HG03139 (cell line): ENCODE measurements around the gene IFT88.

Experiments used
- ATAC-seq: cut with Tn5 transposase; IDR thresholded peaks from one replicate; pipeline ENCODE4 v1.9.1; 2021; ENCODE audit not compliant: unreplicated experiment

IFT88 gene

DNA sequence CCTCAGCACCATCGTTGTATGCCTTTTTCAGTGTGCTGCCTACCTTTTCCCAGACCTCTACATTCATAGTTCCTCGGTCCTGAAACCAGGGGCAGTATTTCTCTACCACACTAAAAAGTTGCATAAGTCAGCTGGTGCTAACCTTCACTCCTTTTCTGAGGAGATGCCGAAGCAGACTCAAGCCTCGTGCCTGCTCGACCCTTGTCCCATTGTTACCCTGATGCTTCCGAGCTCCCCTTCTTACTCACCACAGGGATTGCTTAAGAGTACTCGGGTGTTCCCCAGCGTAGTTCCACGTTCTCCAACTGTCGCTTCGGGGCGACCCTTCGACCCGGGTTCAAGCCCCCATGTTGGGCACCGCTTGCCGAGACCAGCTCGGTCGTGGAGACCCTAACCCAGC is 117.6 kb downstream of the IFT88 start:
- no peak for ATAC-seq

DNA sequence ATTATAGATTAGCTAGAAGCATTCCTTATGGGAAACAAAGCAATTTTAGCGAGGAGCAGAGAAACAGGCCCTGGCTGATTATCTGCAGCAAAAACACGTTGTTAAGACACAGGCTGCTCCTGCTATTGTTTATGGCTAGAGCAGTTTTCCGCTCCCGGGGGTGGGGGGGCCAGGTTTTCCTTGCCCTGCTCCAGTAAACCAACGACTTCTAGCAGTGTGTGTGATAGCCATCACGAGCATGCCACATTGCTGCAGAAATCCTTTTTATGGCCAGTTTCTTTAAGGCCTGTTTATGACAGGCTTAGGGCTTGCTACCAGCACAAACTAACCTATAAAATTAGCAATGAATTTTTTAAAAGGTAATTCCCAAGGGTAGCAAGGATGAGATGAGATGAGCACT is 118.1 kb downstream of the IFT88 start:
- ATAC-seq: no peak

DNA sequence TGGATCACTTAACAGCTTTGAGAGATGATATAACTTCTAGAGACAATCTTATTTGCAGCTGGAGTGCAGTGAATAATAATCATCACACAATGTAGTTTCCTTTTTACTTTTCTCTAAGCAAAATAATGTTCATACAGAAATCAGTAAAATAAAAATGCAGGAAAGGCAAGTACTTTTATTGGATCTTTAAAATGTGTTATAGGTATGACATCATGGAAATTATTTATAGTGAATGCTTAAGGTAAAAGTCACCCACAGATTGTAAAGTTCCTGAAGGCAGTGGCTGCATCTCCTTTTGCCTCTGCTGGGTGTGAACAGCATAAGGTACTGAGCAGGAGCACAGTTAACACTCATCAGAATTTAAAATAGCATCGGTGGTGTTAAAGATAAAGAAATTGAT is 119.2 kb downstream of the IFT88 start:
- no peak for ATAC-seq

DNA sequence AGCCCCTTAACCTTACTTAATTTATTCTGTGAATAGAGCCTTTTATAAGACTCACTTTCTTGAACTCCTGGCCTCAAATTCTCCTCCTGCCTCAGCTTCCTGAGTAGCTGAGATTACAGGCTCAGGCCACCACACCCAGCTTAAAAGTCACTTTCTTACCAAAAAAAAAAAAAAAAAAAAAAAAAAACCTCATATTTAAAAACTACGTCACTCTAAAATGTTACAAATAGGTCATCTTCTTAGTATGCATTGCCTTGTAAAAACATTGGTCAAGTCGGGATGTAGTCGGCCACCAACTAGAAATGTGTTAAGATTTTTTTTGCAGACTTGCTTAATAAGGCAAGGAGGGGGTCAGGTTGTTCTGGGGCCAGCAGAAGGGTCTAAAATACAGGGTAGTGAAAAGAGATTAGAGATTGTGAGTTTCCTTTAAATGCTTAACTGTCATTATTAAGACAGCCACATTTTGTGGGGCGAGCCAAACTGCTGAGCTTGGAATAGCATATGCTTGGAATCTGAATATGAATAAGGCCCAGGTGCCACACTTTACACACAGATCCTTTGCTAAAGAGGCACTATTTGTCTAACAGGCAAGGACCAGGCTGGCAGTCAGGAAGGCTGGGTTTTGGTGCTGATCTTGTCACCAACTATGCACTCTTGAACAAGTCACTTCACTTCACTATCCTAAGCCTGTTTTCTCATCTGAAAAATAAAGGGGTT is 120.1 kb downstream of the IFT88 start:
- no peak for ATAC-seq

- no peak for ATAC-seq
Observed at GRCh38 chr13:20689291-20689690, 122.3 kb downstream of the IFT88 start.

- ATAC-seq: no peak
Observed at GRCh38 chr13:20691616-20692015, 124.7 kb downstream of the IFT88 start.

GRCh38 chr13:20696073-20696472 is 129.1 kb downstream of the IFT88 start:
- ATAC-seq: no peak

DNA sequence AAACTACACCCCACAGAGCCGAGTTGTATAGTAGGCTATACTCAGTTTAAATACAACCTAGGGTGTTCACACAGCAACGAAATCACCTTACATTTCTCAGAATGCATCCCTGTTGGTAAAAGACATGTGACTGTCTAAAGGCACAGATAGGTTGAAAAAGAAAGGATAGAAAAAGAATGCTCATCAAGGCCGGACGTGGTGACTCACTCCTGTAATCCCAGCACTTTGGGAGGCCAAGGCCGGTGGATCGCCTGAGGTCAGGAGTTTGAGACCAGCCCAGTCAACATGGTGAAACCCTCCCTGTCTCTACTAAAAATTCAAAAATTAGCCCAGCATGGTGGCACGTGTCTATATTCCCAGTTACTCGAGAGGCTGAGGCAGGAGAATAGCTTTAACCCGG is 132.8 kb downstream of the IFT88 start:
- ATAC-seq: no peak

DNA sequence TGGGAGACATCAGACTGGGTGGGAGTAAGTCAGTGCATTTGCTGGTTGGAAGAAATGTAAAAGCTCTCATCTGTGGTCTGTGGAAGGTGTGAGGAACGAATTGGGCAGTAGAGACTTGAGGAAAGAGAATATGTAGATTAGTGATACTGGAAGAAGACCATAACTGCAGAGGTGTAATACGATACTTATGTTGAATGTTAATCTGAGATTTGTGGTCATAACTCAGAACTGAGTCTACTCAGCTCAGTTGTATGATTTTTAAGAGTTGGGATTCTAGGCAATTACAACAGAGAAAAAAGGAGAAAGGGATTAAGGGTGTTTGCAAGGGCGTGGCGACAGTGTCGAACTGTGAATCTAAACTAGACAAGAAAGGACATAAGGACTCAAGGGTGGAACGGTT is 133.3 kb downstream of the IFT88 start:
- no peak for ATAC-seq

DNA sequence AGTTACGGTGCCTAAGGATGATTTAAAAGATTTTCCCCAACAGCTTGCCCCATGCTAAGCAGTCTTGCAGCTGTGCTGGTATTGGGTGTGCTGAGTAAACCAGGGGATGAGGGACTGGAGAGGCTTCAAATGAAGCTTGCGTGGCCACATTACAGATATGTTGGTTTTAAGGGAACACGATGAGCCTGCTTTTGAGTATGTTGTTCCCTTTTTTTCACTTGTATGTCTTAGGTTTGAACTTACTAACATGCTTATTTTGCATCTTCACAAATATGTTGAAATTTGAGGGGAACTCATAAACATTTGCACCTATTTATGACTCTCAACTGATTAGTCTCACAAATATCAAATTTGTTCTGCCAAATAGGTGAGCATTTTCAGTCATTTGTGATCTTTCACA is 134.5 kb downstream of the IFT88 start:
- ATAC-seq: no peak

DNA sequence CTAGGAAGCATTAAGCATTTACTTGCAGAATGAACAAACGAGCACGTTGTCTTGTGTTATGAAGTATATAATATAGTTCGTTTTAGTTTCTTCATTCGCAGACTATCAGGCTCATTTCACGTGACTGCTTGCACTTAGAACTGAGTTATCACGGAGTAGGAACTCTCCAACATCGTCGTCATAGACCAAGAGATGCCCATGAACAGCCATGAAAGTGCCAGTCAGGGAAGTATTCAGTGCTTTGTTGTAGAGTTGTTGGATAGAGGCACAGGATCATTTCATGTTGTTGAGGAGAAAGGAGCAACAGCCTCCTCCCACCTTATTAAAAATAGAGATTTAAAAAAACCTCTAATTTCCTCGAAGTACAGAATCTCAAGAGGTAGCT is 135.6 kb downstream of the IFT88 start:
- ATAC-seq: no peak

- ATAC-seq: peak; percentile 15
Observed at GRCh38 chr13:20702915-20703779, 136.2 kb downstream of the IFT88 start, which contains the start of gene IL17D. TSS of gene IL17D (plus strand) at chr13:20703699. CDS start at chr13:20704002, 303 bp downstream.

DNA sequence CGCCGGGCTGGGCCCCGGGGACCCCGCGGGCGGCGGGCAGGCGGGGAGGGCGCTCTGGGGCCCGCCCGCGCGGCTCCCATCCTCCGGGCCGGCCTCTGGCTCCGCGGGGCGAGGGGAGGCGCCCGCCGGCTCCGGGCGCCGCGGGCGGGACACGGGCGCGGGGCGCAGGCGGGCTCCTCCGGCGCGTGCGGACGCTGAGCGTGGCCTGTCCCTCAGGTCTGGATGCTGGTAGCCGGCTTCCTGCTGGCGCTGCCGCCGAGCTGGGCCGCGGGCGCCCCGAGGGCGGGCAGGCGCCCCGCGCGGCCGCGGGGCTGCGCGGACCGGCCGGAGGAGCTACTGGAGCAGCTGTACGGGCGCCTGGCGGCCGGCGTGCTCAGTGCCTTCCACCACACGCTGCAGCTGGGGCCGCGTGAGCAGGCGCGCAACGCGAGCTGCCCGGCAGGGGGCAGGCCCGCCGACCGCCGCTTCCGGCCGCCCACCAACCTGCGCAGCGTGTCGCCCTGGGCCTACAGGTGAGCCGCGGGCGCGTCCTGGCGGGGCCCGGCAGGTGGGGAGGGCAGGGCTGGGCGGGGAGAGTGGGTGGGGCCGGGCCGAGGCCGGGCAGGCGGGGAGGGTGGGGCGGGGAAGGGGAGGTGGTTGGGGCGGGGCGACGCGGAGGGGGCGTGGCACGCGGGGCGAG is 137.0 kb downstream of the IFT88 start:
- peak; percentile 85 for ATAC-seq

GRCh38 chr13:20704459-20705069 is 137.6 kb downstream of the IFT88 start:
- ATAC-seq: no peak

GRCh38 chr13:20706661-20707060 is 139.7 kb downstream of the IFT88 start:
- ATAC-seq: no peak

DNA sequence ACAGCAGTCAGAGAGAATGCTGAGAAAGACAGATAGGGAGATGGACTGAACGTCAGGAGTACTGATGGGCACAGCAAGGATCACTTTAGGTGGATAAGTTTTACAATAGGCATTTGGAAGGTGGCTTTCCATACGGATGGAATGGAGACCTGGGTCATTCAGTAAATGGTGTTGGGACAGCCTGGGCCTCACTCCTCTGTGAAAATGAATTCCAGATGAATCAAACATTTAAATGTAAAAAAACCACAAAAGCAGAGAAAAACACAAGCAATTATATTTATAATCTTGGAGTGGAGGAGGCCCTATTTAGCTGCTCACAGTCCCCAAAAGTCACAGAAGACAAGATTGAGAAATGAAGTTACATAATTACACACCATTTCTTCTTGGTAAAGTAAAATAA is 141.3 kb downstream of the IFT88 start:
- ATAC-seq: no peak

DNA sequence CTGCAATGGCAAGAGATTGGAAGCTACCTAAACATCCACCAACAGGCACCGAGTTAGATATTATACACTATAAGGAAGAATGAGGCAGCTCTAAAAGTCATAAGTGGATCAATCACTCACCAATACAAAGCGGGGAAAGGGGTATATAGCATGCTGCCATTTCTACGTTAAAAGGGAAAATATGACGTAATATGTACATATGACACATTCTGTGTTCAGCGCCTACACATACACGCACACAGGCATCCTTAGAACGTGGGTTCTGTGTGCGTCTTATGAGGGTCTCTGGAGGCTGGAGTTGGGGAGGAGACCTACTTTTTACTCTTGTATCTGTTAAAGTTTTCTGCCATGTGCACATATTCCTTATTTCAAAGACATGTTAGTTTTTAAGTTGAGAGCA is 142.4 kb downstream of the IFT88 start:
- ATAC-seq: no peak

GRCh38 chr13:20709782-20710181 is 142.8 kb downstream of the IFT88 start:
- ATAC-seq: no peak

- no peak for ATAC-seq
Observed at GRCh38 chr13:20711301-20712044, 144.5 kb downstream of the IFT88 start.

- ATAC-seq: no peak
Observed at GRCh38 chr13:20713014-20713376, 146.0 kb downstream of the IFT88 start.

DNA sequence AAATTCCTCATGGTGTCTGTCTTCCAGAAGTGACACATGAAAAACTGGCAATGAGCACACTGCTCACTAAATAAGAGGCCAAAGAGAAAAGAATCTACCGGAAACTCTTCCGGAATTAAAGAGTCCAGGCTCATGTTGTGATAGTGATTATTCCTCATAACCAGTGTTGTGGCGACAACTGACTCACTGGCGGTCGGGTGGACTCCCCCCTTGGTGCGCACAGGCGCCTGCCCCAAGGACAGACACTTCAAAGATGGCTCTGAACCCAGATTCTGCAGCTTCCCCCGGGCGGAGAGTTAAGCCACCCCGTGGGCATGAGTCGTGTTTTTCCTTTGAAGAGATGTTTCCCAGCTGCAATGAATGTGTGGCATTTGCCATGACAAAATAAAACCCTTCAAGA is 146.8 kb downstream of the IFT88 start:
- no peak for ATAC-seq
